Mucosa of rectum (tissue), 2 donors: ENCODE measurements around the gene ST6GALNAC6.
"Not testable (repeated sequence)": the region's sequence is repeated elsewhere in the genome, so short reads cannot be mapped to it uniquely, and the experiment has no call there.

Experiments used
- H3K27ac ChIP-seq, 2 donors: one replicate each; pipeline ENCODE4 v1.7.0; 2013; ENCODE audit warnings: inconsistent platforms in 2 of 2, low read depth in 2 of 2, low read length in 2 of 2
- H3K27me3 ChIP-seq, 2 donors: one replicate each; pipeline ENCODE4 v1.7.0; 2013; ENCODE audit warnings: low read length in 2 of 2; ENCODE audit not compliant: control insufficient read depth in 2 of 2, insufficient read depth in 2 of 2
- H3K36me3 ChIP-seq, 2 donors: one replicate each; pipeline ENCODE4 v1.7.0; 2013; ENCODE audit warnings: low read length in 2 of 2; ENCODE audit not compliant: control insufficient read depth in 2 of 2, insufficient read depth in 2 of 2
- H3K4me1 ChIP-seq, 2 donors: one replicate each; pipeline ENCODE4 v1.7.0; 2013; ENCODE audit warnings: low read length in 2 of 2, mild to moderate bottlenecking in 1 of 2; ENCODE audit not compliant: control insufficient read depth in 2 of 2, insufficient read depth in 2 of 2
- H3K4me3 ChIP-seq, 2 donors: one replicate each; pipeline ENCODE4 v1.7.0; 2013; ENCODE audit warnings: low read length in 2 of 2
- H3K9ac ChIP-seq, 2 donors: one replicate each; pipeline ENCODE4 v1.7.0; 2013; ENCODE audit warnings: low read length in 2 of 2, low read depth in 1 of 2, mild to moderate bottlenecking in 1 of 2
- H3K9me3 ChIP-seq, 2 donors: one replicate each; pipeline ENCODE4 v1.7.0; 2013; ENCODE audit warnings: low read length in 2 of 2; ENCODE audit not compliant: control insufficient read depth in 2 of 2
- donor health status: healthy.
- donor health status: Normal muscosa, but diverticular disease.

The ST6GALNAC6 gene

GRCh38 chr9:127884427-127884911 is 14.9 kb downstream of the ST6GALNAC6 start:
- H3K27me3 ChIP-seq = no peaks in the 10 kb centered on the region
- H3K9me3 ChIP-seq = no peaks in the 10 kb centered on the region
- H3K9ac ChIP-seq = no peak overlapping the region
- no peak overlapping the region for H3K4me3 ChIP-seq
- H3K4me1 ChIP-seq = peaks cover 3% of the 10 kb centered on the region in 2 donors
- H3K27ac ChIP-seq = no peak overlapping the region
- H3K36me3 ChIP-seq = peaks cover 33 to 39% of the 10 kb centered on the region in 2 donors

DNA sequence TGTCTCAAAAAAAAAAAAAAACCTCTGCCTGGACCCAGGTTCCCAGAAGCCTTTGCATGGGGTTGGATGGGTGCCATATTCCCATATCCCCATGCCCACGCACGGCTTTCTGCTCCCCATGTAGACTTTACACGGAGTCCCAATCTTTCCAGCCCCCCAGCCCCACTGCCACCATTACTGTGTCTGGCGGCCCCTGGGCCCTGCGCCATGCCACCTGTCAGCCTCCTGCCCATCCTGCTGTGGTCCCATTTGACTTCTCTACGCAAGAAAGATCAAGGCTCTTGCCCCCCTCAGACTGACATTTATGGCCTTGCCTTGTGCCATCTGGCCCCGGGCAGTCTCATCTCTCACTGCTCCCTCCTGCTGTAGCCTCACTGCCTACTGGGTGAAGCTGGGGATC is 15.4 kb downstream of the ST6GALNAC6 start:
- no peaks in the 10 kb centered on the region for H3K9me3 ChIP-seq
- H3K4me1 ChIP-seq = peaks cover 3% of the 10 kb centered on the region in 2 donors
- H3K27ac ChIP-seq = no peak overlapping the region
- H3K27me3 ChIP-seq = no peaks in the 10 kb centered on the region
- no peak overlapping the region for H3K9ac ChIP-seq
- no peak overlapping the region for H3K4me3 ChIP-seq
- peaks cover 33 to 39% of the 10 kb centered on the region in 2 donors for H3K36me3 ChIP-seq

- Histone ChIP-seq H3K36me3 (peaks cover 20 to 25% of the 10 kb centered on the region in 2 donors), H3K4me1 (peaks cover 16 to 21% of the 10 kb centered on the region in 2 donors)
- not testable (repeated sequence) for H3K27ac ChIP-seq, H3K4me3 ChIP-seq, H3K27me3 ChIP-seq, H3K9ac ChIP-seq, H3K9me3 ChIP-seq
Measured at GRCh38 chr9:127881715-127882114, 17.7 kb downstream of the ST6GALNAC6 start.

GRCh38 chr9:127880143-127880542 is 19.3 kb downstream of the ST6GALNAC6 start:
- peaks cover 29 to 35% of the 10 kb centered on the region in 2 donors for H3K4me1 ChIP-seq
- H3K9me3 ChIP-seq = no peaks in the 10 kb centered on the region
- peaks cover 9 to 15% of the 10 kb centered on the region in 2 donors for H3K36me3 ChIP-seq

DNA sequence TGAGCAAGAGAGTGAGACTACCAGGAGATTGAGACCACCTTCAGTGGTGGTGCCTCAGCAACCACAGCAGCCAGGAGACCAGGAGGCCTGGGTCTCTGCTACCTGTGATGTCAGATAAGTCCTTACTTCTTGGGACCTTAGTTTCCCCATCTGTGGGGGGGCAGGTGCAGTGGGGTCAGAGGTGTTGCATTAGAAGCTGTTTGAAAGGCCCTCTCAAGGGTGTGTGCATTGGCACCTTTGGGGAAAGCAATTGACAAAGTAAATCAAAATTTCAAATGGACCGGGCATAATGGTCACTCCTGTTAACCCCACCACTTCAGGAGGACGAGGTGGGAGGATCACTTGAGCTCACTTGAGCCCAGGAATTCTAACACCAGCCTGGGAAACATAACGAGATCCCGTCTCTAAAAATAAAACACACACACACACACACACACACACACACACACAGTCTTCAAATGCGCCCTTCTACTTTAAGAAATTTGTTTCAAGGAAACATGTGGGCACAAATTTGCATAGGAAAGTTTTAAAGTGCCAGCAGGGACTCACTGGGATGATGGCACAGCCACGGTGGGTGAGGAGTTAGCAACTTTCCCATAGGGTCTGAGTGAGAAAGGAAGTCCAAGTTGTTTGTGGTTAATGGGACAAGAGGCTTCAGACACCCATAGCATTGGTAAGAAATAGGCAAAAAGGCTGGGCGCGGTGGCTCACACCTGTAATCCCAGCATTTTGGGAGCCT is 20.6 kb downstream of the ST6GALNAC6 start:
- Histone ChIP-seq H3K4me1 (peaks cover 41% of the 10 kb centered on the region in 2 donors), H3K27ac (no peak overlapping the region), H3K9me3 (no peaks in the 10 kb centered on the region), H3K4me3 (no peak overlapping the region), H3K36me3 (peaks cover 0 to 3% of the 10 kb centered on the region in 2 donors), H3K27me3 (no peaks in the 10 kb centered on the region), H3K9ac (no peak overlapping the region)

More at GRCh38 chr9:127880143-127880542, 19.3 kb downstream of the ST6GALNAC6 start:
- Histone ChIP-seq H3K27ac (no peak overlapping the region), H3K27me3 (no peaks in the 10 kb centered on the region), H3K4me3 (no peak overlapping the region), H3K9ac (no peak overlapping the region)

GRCh38 chr9:127878001-127878651 is 21.3 kb downstream of the ST6GALNAC6 start:
- H3K27ac ChIP-seq = peak overlapping the region; percentile 67 to 68
- H3K4me1 ChIP-seq = peaks cover 43% of the 10 kb centered on the region in 2 donors
- H3K4me3 ChIP-seq = peak overlapping the region; percentile 59 to 77
- H3K9ac ChIP-seq = peak overlapping the region; percentile 66 to 67
- no peaks in the 10 kb centered on the region for H3K27me3 ChIP-seq
- H3K36me3 ChIP-seq = peaks cover 0 to 3% of the 10 kb centered on the region in 2 donors
- H3K9me3 ChIP-seq = no peaks in the 10 kb centered on the region

GRCh38 chr9:127877566-127877998 is 21.8 kb downstream of the ST6GALNAC6 start, which contains the start of gene AK1:
Gene AK1, minus strand, starts transcription at chr9:127877675. Its CDS starts 3,058 bp downstream, at chr9:127874617.
- Histone ChIP-seq H3K4me3 (peak within 1 kb of the TSS; percentile 59 to 77), H3K9me3 (no peaks in the 10 kb centered on the region), H3K27ac (peak within 1 kb of the TSS; percentile 67 to 68), H3K36me3 (peaks cover under 1% of the 10 kb centered on the region in 2 donors), H3K27me3 (no peaks in the 10 kb centered on the region), H3K4me1 (peaks cover 40% of the 10 kb centered on the region in 2 donors), H3K9ac (peak within 1 kb of the TSS; percentile 66 to 67)

- H3K27me3 ChIP-seq = no peaks in the 10 kb centered on the region
- H3K27ac ChIP-seq = peak overlapping the region; percentile 67 to 68
- peak overlapping the region; percentile 52 to 60 for H3K9ac ChIP-seq
- no peaks in the 10 kb centered on the region for H3K9me3 ChIP-seq
- peaks cover 2 to 7% of the 10 kb centered on the region in 2 donors for H3K36me3 ChIP-seq
- peak overlapping the region; percentile 59 to 69 for H3K4me3 ChIP-seq
- peaks cover 39 to 40% of the 10 kb centered on the region in 2 donors for H3K4me1 ChIP-seq
Measured at GRCh38 chr9:127876764-127877562, 22.4 kb downstream of the ST6GALNAC6 start.

GRCh38 chr9:127876026-127876763 is 23.2 kb downstream of the ST6GALNAC6 start:
- H3K9ac ChIP-seq = peak overlapping the region; percentile 52 to 60
- no peaks in the 10 kb centered on the region for H3K9me3 ChIP-seq
- peaks cover 6 to 13% of the 10 kb centered on the region in 2 donors for H3K36me3 ChIP-seq
- peaks cover 39 to 40% of the 10 kb centered on the region in 2 donors for H3K4me1 ChIP-seq
- no peaks in the 10 kb centered on the region for H3K27me3 ChIP-seq
- peak overlapping the region; percentile 59 to 69 for H3K4me3 ChIP-seq
- H3K27ac ChIP-seq = peak overlapping the region; percentile 18 to 67
